Stimulated activated CD4-positive, alpha-beta T cell treated with anti-CD3 and anti-CD28 coated beads, Interleukin-4, amount 100 ng/mL, for 24 hours (primary cell): ENCODE data around the gene MAP2.
"Not testable (repeated sequence)": the region's sequence is repeated elsewhere in the genome, so short reads cannot be mapped to it uniquely, and the experiment has no call there.

Experiments used
- DNase-seq: peaks from one replicate; pipeline ENCODE4 v3.0.0-alpha.2; 2020

Gene MAP2

DNA sequence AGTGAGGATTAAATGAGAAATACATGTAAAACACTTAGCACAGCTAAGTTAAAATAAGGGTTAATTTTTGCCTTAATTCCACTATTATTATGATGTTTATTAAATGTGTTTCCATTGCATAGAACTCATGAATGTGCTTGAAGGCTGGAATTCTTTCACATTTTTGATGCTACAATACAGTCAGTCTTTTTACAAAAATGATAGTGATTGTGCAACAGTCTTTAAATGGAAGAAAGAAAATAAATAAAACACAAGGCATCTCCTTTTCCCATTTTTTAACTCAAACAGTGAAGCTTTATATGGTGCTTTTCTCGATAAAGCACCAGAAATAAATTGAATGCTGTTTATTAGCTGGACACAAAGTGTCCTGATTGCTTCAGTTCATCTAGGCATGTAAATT, 123.9 kb downstream of the MAP2 start:
- DNase-seq = no peak

DNA sequence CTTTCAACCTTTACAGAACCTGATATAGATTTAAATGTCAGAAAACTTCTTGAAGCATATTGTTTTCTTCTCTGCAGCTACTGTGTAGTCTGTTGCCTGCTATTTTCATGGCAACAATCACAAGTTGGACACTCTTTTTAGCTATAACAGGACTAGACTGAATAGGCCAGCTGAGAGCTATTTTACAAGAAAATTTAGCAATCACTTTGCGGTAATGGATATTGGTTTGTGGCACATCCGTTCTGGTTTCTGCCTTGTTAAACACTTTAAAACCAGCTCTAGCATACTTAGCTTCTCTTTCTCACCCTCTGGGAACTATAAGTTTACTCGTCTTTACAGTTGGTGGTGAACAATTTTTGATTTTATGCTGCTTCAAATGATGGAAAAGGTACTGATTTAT, 125.7 kb downstream of the MAP2 start:
- DNase-seq = no peak

- DNase-seq = no peak
Measured at GRCh38 chr2:209553913-209554312, 130.1 kb downstream of the MAP2 start.

DNA sequence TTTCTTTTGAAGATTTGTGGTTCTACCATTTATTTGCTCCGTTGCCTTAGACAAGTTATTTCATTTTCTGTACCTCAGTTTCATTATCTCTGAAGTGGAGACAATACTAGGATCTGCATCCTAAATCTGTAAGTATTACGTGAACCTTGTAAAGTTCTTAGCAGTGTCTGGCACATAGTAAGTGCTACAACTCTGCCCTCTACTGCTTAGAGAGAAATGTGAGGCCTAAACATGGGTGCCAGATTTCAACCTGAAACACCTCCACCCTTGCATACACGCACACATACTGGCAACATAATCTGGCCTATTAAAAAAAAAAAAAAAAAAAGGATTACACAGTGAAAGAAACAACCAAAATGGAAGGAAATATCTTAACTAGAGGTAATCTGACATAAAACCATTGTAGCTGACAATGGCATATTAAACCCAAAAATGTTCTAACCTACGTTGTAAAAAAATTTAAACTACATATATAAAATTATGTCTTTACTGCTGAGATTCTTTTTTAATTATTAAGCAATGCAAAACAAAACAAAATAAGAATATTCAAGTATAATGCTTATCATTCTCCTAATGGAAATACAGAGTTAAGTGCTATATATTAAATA, 132.6 kb downstream of the MAP2 start:
- no peak for DNase-seq

DNA sequence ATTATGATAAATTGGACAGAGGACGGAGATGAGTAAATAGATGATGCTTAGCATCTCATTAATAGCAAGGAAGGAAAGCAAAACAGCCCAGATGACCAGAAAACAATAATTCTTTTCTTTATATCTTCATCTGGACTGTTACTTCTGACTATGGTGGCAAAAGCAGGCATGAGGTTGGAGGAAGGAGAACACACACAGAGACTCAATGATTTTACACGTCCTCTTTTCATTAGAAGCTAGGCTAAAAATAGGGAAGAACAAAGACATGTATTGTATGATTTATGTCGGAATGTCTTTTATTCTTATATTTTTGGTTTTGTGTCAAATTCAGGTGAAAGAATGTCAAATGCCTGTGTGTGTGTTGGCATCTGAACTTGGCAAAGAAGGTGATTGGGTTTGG, 137.1 kb downstream of the MAP2 start:
- DNase-seq = no peak

GRCh38 chr2:209563453-209563852, 139.6 kb downstream of the MAP2 start:
- DNase-seq = no peak

DNA sequence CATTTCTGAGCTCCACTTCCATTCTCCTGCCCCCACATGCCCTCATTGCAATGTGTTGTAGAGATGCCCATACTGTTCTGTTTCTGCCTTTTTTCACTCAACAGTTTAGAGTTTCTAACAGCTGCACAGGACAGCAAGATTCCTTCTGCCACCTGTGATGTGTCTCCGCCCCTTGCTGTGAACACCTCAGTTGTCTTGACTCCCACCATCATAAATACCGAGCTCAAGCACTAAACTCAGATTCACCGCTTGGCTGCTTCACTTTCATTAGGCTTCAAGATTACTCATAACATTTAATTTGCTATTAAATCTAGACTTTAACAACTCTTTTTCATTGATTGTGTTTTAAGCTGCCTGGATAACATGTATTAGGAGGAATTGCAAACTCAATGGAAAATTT, 141.0 kb downstream of the MAP2 start:
- no peak for DNase-seq

- no peak for DNase-seq
Measured at GRCh38 chr2:209565896-209566582, 142.2 kb downstream of the MAP2 start.

DNA sequence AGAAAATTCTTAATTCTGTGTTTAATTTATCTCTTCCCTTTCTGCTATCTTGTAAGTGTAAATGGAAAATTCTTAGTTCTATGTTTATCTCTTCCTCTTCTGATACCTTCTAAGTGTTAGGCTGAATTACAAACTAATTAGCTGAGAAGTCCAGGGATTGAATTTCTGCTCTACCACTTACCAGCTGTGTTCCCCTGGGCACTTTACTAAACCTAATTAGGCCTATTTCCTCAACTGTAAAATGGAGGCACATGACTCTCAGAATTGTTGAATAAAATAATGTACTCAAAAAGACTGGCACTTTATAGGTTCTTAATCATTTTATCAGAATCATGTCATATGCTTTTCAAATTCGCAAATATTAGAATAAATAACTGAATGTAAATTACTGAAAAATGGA, 146.3 kb downstream of the MAP2 start:
- no peak for DNase-seq

DNA sequence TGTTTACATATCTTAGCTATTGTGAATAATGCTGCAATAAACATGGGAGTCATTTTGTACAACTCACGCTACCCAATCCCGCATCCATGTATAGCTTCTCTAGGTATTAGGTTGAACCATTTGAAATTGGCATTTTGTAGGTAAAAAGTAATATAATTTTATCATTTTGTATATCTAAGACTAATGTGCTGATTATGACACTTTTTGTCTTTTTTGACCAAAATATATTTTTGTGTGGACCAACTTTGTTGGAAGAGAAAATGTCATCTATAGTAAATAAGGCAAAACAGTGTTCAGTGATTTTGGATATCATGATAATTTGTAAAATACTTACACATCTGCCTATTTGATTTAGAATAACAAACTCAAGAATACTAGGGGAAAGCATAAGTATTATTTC, 150.7 kb downstream of the MAP2 start:
- DNase-seq = no peak

- DNase-seq = no peak
Measured at GRCh38 chr2:209577376-209578357, 153.8 kb downstream of the MAP2 start.

GRCh38 chr2:209578394-209579001, 154.7 kb downstream of the MAP2 start:
- no peak for DNase-seq

DNA sequence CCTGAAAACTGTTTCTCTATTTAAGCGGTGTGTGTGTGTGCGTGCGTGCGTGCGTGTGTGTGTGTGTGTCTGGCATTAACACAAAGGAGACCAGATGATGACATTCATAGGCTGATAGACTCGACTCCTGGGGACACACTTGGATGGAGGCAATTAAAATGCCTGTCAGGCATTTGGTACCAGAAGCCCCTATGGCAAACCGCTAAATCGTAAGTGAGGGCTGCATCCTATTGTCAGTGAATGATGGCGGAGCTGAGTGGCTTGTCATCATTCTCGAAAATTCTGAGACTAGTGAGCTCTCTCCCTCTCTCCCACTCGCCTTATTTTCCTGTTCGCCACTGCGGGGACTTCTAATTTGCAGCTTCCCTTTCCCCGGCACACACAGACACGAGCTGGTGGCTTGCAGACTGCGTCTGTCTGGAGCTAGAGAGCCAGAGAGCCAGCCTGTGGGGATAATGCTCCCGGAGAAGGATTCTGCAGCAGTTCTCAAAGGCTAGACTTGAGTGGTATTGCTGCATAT, 155.4 kb downstream of the MAP2 start:
- DNase-seq = no peak

- DNase-seq = no peak
Measured at GRCh38 chr2:209581040-209581439, 157.2 kb downstream of the MAP2 start.

DNA sequence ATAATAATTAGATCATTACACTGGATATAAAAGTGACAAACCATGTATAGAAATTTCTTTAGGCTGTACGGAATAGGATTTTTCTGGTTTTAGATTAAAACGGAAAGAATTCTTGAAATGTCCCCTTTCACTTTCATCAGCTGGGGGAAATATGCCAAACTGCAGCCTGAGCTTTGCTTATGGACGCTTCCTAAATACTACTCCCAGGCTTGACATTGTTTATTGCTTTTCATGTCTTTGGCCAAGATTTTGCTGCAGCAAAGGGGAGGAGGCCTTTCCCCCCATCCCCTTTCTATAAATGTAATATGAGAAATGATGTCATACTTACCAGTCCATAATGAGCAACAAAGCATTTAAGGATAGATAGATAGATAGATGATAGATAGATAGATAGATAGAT, 158.4 kb downstream of the MAP2 start:
- no peak for DNase-seq

DNA sequence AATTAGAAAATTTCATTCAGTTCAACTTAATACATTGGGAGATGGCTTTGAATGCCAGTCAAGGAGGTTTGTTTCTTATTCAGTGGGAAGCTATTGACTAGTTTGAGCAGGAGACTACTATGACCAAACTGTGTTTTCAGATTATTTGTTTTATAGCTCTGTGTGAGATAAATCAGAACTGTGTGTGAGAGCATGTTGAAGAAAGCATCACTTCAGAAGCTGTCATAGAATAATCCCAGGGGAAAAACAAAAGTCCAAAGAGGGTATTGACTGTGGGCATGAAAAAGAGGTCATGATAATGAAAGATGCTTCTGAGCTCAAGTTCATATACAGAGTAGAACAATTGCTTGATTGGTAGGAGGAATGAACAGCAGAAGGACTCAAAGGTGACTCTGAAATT, 160.6 kb downstream of the MAP2 start:
- no peak for DNase-seq

DNA sequence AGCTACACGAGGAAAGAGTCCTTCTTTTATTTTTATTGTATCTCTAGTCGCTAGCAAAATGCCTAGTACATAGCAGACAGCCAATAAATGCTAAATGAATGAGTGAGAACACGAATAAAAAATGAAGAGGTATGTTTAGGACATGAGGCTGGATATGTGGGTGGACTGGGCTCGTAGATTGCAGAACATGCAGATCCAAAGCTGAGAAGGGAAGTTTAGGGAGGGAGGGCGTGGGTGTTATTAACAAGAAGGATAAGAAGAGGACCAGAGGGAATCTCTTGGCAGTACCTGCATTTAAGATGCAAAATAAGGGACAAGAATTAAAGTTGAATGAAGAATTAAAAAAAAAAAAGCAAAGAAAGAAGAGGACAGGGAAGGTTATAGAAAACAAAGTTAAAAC, 161.1 kb downstream of the MAP2 start:
- no peak for DNase-seq

GRCh38 chr2:209591021-209591420, 167.2 kb downstream of the MAP2 start:
- no peak for DNase-seq

- DNase-seq = no peak
Measured at GRCh38 chr2:209592106-209592505, 168.3 kb downstream of the MAP2 start.

GRCh38 chr2:209593930-209594329, 170.1 kb downstream of the MAP2 start:
- DNase-seq = no peak

DNA sequence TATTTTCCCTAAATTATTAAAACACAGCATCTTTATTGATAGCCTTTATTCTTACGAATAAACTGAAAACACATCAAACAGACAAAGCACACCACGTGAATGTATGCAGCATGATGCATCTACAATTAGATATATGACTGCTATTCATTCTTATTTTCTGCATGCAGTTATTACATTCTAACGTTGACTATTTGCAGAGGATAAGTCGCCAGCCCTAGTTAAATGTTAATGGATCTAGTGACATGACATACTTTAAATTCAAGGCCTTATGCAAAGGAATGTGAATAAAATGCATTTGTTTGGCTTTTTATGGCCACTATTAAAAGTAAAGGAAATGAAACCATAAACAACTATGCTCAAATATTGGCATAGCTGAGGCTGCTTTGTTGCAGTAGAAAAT, 172.4 kb downstream of the MAP2 start:
- DNase-seq = no peak

DNA sequence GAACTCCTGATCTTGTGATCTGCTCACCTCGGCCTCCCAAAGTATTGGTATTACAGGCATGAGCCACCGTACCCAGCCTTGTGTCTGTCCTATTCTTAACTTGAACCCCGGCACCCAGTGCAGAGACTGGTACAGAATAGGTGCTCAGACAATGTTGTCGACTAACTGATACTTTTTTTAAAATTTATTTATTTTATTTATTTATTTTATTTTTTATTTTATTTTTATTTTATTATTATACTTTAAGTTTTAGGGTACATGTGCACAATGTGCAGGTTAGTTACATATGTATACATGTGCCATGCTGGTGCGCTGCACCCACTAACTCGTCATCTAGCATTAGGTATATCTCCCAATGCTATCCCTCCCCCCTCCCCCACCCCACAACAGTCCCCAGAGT, 174.4 kb downstream of the MAP2 start:
- DNase-seq = not testable (repeated sequence)
